ENCODE results near the gene VHLL.

DNA sequence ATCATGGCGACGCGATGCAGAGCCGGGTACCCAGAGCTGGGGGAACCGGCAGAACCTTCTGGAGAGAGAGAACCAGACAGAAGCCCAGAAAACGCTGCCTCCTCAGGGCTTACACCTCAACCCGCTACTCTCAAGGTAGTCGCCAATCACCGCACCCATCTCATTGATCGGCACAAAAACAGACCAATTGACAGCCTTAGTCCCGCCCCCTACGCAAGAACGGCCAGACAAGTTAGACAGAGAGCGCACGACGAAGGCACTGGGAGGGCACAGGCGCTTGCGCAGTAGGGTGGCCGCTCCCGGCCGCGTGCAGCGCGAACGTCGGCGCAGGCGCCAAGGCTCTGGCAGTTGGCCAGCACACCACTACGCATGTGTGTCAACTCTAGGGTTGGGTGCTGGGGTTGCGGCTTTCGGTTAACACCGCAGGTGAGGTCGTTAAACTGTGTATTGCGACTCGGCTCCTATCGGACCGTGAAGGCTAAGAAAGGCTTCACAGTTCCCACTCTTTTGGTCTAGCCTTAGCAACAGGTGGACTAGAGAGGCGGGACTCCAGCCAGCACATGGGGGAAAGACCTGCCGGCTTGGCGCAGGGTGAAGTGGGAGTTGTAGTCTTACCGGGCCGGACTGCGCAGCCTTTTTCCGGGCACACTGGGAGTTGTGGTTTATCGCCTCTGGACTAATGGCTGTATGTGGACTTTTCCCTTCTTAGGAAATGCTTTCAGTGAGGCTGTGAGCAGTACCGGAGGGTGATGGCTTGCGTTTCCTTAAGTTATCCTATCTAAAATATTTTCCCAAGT lies 39.3 kb upstream of the VHLL start, which contains the start of the genes CCT3 and TSACC:
- TF ChIP-seq POLR2AphosphoS5 (IDR thresholded peaks at IDR 0.05; ENCODE audit: low read length) (peak; percentile 97), RCOR1 (conservative IDR thresholded peaks at IDR 0.05; ENCODE audit: low read depth, low read length) (no peak), HDAC2 (IDR thresholded peaks at IDR 0.05) (no peak), POLR2A (IDR thresholded peaks at IDR 0.05; ENCODE audit: low read depth, low read length) (peak; percentile 89), CHD1 (IDR thresholded peaks at IDR 0.05; ENCODE audit: low read depth, low read length) (no peak), PML (IDR thresholded peaks at IDR 0.05; ENCODE audit: low read length) (peak; percentile 90), NFYA (IDR thresholded peaks at IDR 0.05; ENCODE audit: borderline replicate concordance, low read depth, low read length) (peak; percentile 59), CREB1 (IDR thresholded peaks at IDR 0.05; ENCODE audit: low read depth) (peak; percentile 93), IRF4 (IDR thresholded peaks at IDR 0.05; ENCODE audit: low read depth, low read length) (peak; percentile 8; the same call in 1 of the 2 replicates), YY1 (IDR thresholded peaks at IDR 0.05; ENCODE audit: low read depth, low read length) (peak; percentile 89)
- TF ChIP-seq, protein P1, sequence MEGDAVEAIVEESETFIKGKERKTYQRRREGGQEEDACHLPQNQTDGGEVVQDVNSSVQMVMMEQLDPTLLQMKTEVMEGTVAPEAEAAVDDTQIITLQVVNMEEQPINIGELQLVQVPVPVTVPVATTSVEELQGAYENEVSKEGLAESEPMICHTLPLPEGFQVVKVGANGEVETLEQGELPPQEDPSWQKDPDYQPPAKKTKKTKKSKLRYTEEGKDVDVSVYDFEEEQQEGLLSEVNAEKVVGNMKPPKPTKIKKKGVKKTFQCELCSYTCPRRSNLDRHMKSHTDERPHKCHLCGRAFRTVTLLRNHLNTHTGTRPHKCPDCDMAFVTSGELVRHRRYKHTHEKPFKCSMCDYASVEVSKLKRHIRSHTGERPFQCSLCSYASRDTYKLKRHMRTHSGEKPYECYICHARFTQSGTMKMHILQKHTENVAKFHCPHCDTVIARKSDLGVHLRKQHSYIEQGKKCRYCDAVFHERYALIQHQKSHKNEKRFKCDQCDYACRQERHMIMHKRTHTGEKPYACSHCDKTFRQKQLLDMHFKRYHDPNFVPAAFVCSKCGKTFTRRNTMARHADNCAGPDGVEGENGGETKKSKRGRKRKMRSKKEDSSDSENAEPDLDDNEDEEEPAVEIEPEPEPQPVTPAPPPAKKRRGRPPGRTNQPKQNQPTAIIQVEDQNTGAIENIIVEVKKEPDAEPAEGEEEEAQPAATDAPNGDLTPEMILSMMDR (IDR thresholded peaks at IDR 0.05 in 2 of 3, conservative IDR thresholded peaks at IDR 0.05 in 1 of 3; ENCODE audit: control insufficient read depth in 2 of 3, extremely low read depth in 1 of 3, insufficient read depth in 1 of 3, low read depth in 3 of 3, low read length in 3 of 3), result no peak
- TF ChIP-seq, protein P2, sequence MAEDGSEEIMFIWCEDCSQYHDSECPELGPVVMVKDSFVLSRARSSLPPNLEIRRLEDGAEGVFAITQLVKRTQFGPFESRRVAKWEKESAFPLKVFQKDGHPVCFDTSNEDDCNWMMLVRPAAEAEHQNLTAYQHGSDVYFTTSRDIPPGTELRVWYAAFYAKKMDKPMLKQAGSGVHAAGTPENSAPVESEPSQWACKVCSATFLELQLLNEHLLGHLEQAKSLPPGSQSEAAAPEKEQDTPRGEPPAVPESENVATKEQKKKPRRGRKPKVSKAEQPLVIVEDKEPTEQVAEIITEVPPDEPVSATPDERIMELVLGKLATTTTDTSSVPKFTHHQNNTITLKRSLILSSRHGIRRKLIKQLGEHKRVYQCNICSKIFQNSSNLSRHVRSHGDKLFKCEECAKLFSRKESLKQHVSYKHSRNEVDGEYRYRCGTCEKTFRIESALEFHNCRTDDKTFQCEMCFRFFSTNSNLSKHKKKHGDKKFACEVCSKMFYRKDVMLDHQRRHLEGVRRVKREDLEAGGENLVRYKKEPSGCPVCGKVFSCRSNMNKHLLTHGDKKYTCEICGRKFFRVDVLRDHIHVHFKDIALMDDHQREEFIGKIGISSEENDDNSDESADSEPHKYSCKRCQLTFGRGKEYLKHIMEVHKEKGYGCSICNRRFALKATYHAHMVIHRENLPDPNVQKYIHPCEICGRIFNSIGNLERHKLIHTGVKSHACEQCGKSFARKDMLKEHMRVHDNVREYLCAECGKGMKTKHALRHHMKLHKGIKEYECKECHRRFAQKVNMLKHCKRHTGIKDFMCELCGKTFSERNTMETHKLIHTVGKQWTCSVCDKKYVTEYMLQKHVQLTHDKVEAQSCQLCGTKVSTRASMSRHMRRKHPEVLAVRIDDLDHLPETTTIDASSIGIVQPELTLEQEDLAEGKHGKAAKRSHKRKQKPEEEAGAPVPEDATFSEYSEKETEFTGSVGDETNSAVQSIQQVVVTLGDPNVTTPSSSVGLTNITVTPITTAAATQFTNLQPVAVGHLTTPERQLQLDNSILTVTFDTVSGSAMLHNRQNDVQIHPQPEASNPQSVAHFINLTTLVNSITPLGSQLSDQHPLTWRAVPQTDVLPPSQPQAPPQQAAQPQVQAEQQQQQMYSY (CRISPR knock-in tag; IDR thresholded peaks at IDR 0.05), result no peak

Measured in GM12878 (cell line).